NCI-H2029 treated with DMSO at 0.1 percent for 48 hours (cell line): ENCODE results near the gene LILRB2.
"Not testable (repeated sequence)": the region's sequence is repeated elsewhere in the genome, so short reads cannot be mapped to it uniquely, and the experiment has no call there.

Experiments
- DNase-seq: peaks from one replicate; lab custom pipeline; 2025; lab: John Stamatoyannopoulos, UW

The LILRB2 gene

DNA sequence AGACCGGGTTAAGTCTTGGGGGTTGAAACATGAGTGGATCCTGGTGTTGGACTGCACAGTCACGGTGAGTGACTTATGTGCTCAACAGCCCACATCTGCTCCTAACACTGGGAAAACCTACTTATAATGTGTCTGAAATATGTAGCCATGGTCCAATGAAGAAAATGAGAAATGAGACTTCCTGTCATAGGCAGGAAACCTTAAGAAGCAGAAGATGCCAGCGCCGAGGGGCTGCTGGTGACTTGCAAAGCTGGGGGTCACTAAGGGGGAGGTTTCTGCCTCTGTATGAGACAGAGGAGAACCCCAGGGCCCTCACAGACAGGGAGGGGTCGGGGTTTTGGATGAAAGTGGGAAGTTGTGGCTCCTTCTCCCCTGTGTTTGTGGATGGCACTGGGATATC, 8.7 kb downstream of the LILRB2 start:
- not testable (repeated sequence) for DNase-seq

DNA sequence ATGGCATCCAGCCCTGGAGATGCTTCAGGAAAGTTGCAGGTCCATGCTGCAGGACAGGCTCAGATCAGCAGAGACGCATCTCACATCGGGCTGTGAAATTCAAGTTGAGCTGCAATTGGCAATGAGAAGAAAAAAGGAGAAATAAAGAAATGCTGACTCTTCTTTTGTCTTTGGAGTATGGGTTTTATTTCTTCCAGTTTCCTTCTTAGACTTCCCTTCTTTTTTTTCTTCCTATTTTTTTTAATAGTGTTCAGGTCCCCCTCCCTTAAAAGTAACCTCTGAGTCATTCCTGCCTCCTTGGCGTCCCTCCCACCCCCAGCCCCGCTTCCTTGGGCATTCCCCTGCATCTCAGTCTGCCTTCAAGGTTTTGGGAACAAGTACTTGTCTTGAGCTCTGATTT, 9.3 kb downstream of the LILRB2 start:
- DNase-seq: not testable (repeated sequence)

DNA sequence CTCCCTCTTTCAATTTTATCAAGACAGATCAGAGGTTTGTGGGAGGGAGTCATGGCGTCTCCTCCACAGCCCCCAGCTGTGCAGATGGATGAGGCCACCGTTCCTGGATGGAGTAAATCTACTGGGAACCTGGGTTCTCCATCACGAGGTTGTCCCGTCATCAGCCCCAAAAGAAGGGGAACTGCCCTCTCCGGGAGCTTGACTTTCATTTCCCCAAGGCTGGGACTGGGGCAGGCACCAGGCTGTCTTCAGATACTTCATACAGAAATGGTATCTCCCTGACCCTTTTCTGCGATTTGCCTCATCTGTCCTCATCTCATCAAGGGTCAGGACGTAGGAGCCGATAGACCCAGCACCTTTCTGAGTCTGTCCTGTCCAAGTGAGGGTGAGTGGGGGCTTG, 9.8 kb downstream of the LILRB2 start:
- no peak for DNase-seq

DNA sequence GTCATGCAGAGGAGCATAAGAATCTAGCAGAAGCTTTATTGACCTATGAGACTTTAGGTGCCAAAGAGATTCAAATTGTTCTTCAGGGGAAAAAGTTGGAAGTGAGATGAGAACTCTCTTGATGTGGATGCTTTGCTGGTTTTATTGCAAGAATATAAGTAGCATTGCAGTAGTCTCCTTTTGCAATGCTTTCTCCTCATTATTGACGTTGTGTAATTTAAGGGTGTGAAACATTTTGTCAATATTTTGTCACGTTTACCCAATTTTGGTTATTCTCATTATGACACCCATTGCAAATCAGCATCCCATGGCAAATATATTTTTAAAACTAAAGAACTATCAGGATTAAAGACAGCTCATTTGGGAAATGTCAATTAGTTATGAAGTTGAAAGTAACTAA, 12.0 kb downstream of the LILRB2 start:
- no peak for DNase-seq

DNA sequence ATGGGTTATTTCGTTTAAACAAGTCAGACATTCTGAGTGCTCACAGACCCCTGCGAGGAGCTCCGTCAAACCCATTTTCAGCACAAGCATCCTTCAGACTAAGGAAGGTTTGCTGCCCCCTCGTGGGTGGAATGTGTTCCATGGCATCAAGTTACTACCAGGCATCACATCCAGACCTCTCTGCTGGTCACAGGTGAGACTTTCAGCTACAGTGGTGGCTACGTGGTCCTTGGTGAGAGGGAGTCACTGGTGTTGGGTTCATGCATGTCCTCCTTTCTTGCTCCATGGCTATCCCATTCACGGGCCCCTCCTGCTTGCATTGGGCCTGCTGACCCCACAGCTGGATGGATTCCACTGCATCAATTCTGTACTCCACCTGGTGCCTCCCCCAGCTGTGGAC, 14.8 kb downstream of the LILRB2 start:
- DNase-seq: peak; percentile 50

DNA sequence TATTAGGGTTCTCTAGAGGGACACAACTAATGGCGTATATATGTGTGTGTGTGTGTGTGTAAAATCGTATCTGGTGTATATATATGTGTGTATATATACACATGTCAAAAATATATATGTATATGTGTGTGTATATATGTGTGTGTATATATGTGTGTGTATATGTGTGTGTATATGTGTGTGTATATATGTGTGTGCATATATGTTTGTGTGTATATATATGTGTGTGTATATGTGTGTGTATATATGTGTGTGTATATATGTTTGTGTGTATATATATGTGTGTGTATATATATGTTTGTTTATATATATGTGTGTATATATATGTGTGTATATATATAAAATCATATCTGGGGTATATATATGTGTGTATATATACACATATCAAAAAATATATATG, 18.4 kb downstream of the LILRB2 start:
- DNase-seq: no peak

DNA sequence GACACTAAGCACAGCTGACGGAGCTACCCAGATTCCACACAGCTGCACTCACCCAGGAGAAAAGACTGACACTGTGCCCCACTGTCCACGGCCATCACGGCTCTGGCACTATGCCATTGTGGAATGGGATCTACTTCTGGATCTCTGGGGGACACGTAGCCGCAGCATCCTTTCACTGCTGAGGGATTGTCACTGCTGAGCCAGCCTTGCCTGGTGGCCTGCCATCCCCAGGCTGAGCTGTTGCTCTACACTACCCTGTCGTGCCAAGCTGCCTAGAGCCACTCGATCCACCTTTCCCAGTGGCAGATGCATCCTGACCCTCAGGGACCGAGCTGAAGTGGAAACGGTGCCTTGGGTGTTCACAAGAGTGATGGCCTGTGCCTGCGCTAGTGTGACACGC, 18.8 kb downstream of the LILRB2 start:
- DNase-seq: no peak

DNA sequence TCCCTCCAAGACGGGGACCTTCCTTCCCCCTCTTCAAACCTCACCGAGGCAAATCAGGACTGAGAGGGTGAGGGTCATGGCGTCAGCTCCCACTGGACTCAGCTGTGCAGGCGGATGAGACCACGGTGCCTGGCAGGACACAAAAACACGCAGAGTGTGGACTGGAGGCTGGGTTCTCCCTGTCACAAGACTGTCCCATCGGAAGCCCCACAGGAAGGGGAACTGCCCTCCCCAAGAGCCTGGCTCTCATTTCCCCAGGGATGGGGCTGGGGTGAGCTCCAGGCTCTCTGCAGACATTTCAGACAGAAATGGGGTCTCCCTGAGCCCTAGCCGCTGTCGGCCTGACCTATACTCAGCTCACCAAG, 23.8 kb downstream of the LILRB2 start, which contains the start of gene LILRB5:
Gene LILRB5, minus strand, starts transcription at position 158 of the 365 bp plus-strand sequence. Its CDS starts 80 bp downstream, at position 78.
- DNase-seq: no peak

DNA sequence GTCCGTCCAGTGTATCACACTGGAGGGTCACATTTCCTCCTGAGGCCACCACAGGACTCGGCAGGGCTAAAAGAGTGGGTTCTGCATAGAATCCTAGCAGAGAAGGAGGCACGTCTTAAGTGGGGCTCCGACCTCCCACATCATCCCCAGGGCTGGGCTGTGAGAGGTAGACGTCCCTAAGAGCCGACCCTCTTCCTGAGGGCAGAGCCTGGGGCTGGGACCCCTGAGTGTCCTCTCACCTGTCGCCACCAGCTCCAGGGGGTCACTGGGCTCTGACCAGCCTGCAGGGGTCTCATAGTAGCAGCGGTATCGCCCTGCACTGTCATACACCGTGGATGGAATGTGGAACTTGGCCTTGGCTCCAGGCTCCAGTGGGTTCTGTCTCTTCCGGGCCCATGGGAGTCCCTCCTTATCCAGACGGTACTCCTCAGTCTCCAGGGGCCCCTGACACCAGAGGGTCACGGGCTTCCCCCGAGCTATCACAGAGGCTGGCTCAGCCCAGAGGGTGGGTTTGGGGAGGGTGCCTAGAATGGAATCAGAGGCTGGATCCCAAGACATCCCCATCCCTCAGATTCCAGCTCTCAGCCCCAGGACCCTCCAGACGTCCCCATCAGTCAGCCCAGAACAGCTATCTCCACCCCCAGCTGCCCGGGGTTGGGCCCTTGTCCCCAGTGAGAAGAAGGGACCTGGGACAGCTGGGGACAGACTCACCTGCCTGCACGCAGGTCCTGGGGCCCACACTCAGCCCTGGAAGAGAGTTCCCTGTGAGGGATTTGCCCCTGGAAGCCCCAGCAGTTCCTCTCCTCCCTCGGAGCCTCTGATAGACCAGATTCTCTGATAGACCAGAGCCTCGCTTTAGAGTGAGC, 24.4 kb downstream of the LILRB2 start:
- no peak for DNase-seq

DNA sequence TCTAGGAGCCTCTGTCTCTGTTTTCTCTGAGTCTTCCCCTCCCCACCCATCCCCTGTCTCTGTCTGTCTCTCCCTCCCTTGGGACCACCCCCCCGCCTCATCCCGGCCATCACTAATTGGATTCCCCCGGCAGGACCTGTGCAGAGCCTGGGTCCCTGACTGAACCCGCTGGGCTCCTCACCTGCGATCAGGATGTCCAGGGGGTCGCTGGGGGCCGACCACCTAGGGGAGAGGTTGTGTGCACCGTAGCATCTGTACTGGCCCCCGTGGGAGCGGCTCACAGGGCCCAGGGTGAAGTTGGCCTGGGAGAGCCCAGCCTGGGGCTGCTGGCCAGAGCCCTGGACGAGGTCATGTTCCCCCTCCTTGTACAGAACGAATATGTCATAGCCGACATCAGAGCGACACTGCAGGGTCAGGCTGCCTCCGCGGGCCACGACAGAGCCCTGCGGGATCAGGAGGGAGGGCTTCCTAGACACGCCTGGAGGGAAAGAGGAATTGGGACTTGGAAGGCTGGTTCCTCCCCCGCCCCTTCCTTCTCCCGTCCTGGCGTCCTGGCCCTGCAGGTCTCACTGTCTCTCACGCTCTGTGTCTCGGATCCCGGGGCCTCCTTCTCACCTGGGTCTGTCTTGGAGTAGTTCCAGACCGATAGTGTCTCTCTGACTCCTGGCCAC, 25.7 kb downstream of the LILRB2 start:
- no peak for DNase-seq

DNA sequence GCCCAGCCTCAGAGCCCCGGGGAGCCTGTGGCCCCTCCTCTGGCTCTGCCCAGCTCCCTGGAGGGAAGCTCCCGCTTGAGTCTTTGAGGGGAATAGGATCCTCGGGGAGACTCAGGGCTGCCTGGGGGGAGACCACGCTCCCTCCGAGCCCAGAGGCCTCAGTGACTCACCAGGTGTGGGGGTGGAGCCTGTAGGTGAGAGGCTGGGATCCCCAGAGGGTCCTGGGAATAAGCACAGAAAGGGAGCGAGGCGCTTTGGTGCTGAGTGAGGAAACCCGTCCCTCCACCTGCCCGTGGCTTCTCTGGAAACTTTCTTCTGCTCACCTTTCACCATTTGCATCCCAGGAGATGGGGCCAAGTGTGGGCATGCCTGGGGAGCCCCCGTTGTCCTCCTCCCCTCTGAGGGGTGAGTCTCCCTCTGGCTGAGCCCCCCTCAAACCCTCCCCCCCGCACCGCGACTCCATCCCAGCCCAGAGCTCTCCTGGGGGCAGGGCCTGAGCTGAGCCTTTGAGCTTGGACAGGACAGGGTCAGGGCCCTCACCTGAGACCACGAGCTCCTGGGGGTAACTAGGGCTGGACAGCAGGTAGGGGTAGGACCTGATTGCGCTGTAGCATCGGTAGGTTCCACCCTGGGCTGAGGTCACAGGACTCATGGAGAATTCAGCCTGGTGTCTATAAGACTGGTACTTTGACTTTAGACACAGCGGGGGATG, 26.6 kb downstream of the LILRB2 start:
- no peak for DNase-seq

DNA sequence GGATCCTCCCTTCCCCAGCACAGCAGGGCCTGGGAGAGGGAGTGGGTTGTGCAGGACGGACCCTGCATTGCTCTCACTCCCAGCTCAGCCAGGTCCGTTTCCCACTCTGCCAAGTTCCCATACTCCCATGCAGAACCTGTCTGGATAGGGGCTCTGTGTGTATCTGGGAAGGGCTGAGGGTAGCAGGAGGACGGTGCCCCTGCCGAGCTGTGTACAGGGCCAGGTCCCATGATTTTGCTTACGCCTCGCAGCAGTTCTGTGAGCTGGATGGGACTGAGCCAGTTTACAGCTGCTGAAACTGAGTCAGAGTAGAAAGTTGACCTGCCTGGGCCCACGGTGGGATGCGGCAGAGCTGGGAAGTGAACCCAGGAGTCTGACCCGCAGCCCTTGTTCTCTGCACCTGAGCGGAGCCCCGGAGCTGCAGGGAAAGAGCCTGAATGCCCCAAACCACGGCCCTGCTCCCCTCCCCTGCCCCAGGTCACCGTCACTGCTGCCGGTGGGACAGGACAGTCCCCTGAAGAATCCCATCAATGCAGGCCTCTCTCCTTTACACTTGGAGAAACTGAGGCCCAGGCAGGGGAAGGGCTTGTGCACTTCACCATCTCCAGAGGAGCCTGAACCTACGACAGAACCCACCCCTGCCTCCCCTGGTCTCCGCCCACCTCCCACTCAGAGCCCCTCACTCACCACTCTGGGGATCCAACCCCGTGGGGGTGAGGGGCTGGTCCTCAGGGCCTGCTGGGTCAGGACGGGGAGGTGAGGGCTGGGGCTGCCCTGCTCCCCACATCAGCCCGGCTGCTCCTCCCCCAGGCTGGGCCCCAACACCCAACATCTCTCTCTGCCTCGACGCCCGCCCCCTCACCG, 27.3 kb downstream of the LILRB2 start:
- DNase-seq: no peak

DNA sequence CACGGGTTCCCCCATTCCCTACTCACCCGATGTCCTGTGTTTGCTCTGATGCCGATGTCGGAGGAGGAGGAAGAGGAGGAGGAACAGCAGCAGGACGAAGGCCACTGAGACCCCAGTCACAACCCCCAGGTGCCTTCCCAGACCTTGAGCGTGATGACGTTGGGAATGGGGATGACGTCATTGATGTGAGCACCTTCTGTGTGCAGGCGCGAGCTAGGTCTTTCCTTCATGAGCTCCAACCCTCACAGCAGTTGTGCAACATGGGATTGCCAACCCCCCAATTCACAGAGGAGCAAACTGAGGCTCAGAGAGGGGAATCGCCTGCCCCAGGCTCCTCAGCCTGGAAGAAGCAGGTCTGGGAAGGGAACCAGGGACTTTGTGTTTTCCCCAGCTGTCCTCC, 28.1 kb downstream of the LILRB2 start:
- DNase-seq: no peak

DNA sequence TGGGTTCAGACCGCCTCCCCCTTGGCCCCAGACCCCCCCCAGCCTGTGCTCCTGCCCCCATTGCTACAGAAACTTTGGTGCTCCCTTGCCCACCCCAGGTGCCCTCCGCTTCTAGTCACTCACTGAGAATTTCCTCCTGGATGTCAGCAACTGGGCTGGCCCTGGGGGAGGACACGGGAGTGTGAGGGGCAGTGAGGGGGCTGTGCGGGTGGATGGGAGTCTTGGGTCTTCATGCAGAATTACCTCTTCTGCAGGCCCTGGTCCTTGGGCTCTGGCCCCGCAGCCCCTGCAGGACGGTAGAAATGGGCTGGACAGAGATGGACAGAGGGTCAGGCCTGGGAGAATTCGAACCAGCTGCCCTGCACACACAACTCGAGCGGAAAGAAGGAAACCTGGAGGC, 28.7 kb downstream of the LILRB2 start:
- no peak for DNase-seq

DNA sequence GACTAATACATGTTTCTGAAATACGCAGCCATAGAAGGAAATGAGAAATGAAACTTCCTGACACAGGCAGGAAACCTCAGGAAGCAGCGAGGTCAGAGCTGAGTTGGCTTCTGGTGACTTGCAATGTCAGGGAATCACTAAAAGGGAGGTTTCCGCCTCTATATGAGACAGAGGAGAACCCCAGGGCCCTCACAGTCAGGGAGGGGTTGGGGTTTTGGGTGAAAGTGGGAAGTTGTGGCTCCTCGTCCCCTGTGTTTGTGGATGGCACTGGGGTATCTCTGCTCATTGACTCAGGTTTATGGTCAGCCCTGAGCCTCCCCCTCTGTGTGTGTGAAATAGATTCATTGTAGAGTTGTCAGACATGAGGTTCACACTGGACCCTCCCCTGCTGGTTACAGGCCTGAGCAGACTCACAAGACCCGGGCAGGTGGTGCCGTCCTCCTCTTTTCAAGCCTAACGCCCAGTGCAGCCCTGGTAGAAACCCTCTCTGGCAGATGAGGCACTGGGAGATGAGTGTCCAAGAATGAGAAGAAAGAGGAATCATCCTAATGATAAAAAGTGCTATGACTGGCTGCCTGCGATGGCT, 32.8 kb downstream of the LILRB2 start:
- no peak for DNase-seq

DNA sequence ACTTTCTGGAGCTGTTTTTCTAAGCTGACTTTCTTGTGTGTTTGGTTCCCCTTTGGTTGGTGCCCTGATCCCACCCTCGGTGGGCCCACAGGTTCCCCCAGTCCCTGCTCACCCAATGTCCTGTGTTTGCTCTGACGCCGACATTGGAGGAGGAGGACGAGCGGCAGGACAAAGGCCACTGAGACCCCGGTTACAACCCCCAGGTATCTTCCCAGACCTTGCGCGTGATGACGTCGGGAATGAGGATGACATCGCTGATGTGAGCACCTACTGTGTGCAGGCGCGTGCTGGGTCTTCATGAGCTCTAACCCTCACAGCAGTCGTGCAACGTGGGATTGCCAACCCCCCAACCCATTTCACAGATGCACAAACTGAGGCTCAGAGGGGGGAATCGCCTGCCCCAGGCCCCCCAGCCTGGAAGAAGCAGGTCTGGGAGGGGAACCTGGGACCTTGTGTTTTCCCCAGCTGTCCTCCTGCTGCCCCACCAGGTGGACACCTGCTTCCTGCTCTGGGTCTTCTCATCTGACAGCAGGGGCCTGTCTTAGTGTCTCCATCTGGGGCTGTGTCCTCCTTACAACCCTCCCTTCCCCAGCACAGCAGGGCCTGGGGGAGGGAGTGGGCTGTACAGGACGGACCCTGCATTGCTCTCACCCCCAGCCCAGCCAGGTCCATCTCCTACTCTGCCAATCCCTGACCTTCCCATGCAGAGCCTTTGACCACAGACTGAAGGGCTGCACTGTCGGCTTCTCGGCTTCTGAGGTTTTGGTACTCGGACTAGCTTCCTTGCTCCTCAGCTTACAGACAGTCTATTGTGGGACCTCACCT, 33.6 kb downstream of the LILRB2 start:
- DNase-seq: no peak

DNA sequence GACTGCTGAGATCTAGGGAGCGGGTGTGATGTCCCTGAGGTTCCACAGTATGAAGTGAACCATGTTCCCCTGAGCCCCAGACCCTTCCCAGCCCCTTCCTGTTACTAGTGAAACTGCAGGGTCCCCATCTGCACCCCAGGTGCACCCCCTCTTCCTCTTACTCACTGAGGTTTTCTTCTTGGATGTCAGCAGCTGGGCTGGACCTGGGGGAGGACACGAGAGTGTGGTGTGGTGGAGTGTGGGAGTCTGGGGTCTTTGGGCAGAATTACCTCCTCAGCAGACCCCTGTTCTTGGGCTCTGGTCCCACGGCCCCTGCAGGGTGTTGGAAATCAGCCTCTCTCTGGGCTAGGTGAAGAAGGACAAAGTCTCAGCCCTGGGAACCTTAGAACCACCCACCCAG, 35.0 kb downstream of the LILRB2 start:
- DNase-seq: no peak

DNA sequence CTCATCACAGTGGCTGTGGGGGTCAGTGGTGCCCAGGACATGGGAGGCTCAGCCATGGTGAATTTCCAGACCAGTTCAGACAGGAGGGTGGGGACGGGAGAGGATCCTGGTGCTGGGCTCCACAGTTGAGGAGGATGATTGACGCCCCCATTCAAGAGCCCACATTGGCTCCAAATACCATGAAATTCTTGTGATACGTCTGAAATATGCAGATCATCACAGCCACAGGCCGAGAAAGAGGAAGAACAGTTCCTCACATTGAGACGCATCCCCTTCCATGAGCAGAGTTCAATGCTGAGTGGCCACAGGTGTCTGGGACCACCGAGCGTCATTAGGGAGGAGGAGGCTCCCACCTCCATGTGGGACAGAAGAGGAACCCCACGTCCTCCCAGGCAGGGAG, 37.1 kb downstream of the LILRB2 start:
- DNase-seq: not testable (repeated sequence)

DNA sequence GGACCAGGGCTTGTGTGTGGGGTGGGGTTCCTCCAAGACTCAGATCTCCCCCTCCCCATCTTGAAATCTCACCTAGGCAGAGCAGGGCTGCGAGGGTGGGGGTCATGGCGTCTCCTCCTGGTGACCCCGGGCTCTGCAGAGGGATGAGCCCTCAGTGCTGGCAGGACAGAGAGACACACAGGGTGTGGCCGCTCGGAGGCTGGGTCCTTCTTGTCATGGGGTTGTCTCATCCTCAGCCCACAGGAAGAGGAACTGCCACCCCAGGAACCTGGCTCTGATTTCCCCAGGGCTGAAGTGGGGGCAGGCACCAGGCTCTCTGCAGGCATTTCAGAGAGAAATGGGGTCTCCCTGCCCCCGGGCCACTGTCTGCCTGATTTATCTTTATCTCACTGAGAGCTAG, 38.3 kb downstream of the LILRB2 start, which contains the start of gene LILRA6:
Gene LILRA6, minus strand, starts transcription at position 145 of the 400 bp plus-strand sequence.
- not testable (repeated sequence) for DNase-seq

DNA sequence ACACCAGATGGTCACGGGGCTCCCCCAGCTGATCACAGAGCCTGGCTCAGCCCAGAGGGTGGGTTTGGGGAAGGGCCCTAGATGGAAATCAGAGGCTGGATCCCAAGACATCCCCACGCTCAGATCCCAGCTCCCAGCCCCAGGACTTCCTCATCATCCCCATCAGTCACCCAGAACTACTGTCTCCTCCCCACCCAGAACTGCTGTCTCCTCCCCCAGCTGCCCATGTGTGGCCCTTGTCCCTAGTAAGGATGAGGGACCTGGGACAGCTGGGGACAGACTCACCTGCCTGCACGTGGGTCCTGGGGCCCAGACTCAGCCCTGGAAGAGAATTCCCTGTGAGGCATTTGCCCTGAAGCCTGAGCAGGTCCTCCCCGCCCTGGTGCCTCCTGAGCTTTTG, 38.7 kb downstream of the LILRB2 start:
- not testable (repeated sequence) for DNase-seq
